Prostate gland (tissue), 2 donors: Measurements from ENCODE around the gene NFASC. TPM values are rescaled to one million over a fixed set of nuclear protein-coding genes. Genes with fewer than 3 reads are reported as not detected.

Experiments
- DNase-seq: peaks from one replicate; pipeline ENCODE4 v3.0.0-alpha.2; 2019; ENCODE audit warnings: low spot score
- H3K27ac ChIP-seq, 2 donors: fragments of 200-600 bp; sonication (generic); 2 replicates each; pipeline ENCODE4 v1.5.1; 2017 to 2019
- H3K27me3 ChIP-seq: fragments of 200-600 bp; sonication (generic); replicated peaks from 2 replicates; pipeline ENCODE4 v1.5.1; 2019; ENCODE audit not compliant: insufficient read depth
- H3K36me3 ChIP-seq, 2 donors: fragments of 200-600 bp; sonication (generic); 1 replicate in 1 of 2; 2 replicates in 1 of 2; pipeline versions ENCODE4 v1.5.1 to v1.8.1; 2017 to 2019
- H3K4me1 ChIP-seq: fragments of 200-600 bp; sonication (generic); replicated peaks from 2 replicates; pipeline ENCODE4 v1.5.1; 2019
- H3K4me3 ChIP-seq, 2 donors: fragments of 200-600 bp; sonication (generic); 2 replicates each; pipeline ENCODE4 v1.5.1; 2017 to 2019
- H3K9me3 ChIP-seq: fragments of 200-600 bp; sonication (generic); 2 replicates; pipeline ENCODE4 v1.5.1; 2017
- POLR2A ChIP-seq: fragments of 450-650 bp; IDR thresholded peaks from one replicate; pipeline ENCODE4 v1.6.1; 2016; ENCODE audit warnings: antibody characterized with exemption, mild to moderate bottlenecking
- POLR2AphosphoS5 ChIP-seq: sonication (generic); formaldehyde crosslinking; IDR thresholded peaks from one replicate; pipeline ENCODE4 v1.6.1; 2017; ENCODE audit warnings: antibody characterized with exemption
- WGBS: methylation state at CpG from one replicate; pipeline ENCODE4 v1.1.5; 2018; 5-methylcytosine and 5-hydroxymethylcytosine counted together
- intact Hi-C: fragments of 100-400 bp; cut with DNase I; formaldehyde crosslinking; loops from one replicate; pipeline ENCODE4 v1.14.2; 2022
- total RNA-seq, 2 donors: library from RNA; depleted of rRNA; stranded (reverse); fragments of >200 nt; gene quantifications; one replicate each; pipeline ENCODE4 v1.1.0, GENCODE V29; 2016
- TF ChIP-seq, protein P1 (sequence below), 4 experiments: fragments of 200-600 bp in 2 of 4; fragments of 450-650 bp in 2 of 4; sonication (generic) in 2 of 4; IDR thresholded peaks; 1 replicate in 3 of 4; 2 replicates in 1 of 4; pipeline ENCODE4 v1.5.1; 2016 to 2019; ENCODE audit warnings: antibody characterized with exemption in 4 of 4, mild to moderate bottlenecking in 2 of 4, moderate library complexity in 2 of 4

The NFASC gene
- total RNA-seq, 2 donors from 2014 or later: 3.7 to 13.2 TPM

DNA sequence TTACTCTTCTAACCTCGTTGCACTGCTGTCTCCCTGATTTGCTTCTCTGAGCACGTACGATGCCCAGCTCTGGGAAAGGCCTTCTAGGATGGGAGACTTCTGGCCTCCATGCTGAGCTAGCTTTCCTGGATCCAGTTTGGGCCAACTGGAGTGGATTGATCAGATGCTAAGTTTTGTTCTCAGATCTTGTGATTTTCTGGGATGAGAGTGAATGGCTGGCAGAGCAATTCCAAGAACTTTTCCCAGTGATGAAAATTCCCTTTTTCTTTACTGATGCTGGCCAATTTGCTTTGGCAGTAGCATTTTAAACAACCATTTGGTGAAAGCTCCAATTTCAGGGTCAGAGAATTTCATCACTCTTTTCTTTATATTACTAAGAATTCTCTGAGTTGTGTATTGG lies 34.9 kb upstream of the NFASC start:
- intact Hi-C loops: no loop called here
- no peaks in the 10 kb centered on the region for H3K4me1 ChIP-seq
- H3K4me3 ChIP-seq: no peak overlapping the region
- no peak overlapping the region for H3K27ac ChIP-seq
- DNase-seq: no peak
- no peaks in the 10 kb centered on the region for H3K27me3 ChIP-seq
- 88% methylated on average over 3 of the region's 3 CpGs for WGBS
- no peaks in the 10 kb centered on the region for H3K9me3 ChIP-seq
- H3K36me3 ChIP-seq: no peaks in the 10 kb centered on the region
- TF ChIP-seq, protein P1, sequence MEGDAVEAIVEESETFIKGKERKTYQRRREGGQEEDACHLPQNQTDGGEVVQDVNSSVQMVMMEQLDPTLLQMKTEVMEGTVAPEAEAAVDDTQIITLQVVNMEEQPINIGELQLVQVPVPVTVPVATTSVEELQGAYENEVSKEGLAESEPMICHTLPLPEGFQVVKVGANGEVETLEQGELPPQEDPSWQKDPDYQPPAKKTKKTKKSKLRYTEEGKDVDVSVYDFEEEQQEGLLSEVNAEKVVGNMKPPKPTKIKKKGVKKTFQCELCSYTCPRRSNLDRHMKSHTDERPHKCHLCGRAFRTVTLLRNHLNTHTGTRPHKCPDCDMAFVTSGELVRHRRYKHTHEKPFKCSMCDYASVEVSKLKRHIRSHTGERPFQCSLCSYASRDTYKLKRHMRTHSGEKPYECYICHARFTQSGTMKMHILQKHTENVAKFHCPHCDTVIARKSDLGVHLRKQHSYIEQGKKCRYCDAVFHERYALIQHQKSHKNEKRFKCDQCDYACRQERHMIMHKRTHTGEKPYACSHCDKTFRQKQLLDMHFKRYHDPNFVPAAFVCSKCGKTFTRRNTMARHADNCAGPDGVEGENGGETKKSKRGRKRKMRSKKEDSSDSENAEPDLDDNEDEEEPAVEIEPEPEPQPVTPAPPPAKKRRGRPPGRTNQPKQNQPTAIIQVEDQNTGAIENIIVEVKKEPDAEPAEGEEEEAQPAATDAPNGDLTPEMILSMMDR (IDR thresholded peaks at IDR 0.05): no peak
- TF ChIP-seq POLR2AphosphoS5 (no peak), POLR2A (no peak)

DNA sequence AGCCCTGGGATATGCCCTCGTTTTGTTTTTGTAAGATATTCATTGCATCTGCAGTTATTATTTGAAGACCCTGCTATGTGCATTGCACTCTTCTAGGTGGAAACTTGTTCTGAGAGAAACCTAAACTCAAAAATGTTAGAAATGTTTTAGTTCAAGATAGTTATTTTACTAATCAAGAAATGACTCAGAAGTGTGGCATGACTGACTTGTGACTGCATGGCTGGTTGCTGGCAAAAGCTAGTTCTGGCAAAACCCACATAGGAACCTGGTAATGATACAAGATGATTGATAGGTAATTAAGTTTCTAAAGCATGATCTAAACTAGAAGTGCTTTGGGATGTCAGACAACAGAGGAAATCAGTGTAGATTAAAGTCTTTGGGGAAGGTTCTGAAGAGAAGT lies 33.8 kb upstream of the NFASC start:
- WGBS: 74% methylated on average over 1 of the region's 1 CpG
- no peaks in the 10 kb centered on the region for H3K9me3 ChIP-seq
- intact Hi-C loops: no loop called here
- no peaks in the 10 kb centered on the region for H3K4me1 ChIP-seq
- no peak overlapping the region for H3K27ac ChIP-seq
- no peak for DNase-seq
- no peak overlapping the region for H3K4me3 ChIP-seq
- no peaks in the 10 kb centered on the region for H3K27me3 ChIP-seq
- no peaks in the 10 kb centered on the region for H3K36me3 ChIP-seq
- TF ChIP-seq, protein P1 (IDR thresholded peaks at IDR 0.05): no peak
- TF ChIP-seq POLR2A: no peak
- TF ChIP-seq POLR2AphosphoS5: no peak

DNA sequence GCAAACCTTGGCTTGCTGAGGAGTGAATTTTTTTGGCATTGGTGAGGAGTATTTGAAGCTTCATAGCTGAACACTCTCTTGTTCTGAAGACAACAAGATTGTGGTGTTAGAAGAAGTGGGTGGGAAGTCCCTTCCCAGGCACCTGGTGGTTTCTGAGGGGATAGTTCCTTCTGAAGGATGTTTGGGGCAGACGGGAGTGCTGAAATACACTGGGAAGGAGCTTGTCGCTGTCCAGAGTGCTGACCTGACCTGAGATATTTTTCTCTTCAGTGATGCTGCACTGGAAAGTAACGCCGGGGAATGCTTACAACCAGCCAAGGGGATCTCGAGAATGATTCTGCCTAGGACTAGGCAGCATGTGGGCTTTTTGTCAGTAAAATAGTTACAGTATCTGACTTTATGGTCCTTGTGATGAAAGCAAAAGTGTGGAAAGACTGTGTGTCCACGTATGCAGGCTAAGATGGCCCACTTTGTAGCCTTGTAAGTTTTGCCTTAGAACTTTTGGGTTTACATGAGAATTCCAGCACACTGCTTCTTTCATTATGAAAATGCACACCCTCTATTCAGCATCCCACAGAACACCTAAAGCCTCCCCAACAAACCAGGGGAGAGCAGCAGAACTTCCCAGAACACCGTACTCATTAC lies 33.1 kb upstream of the NFASC start:
- Histone ChIP-seq H3K27me3 (no peaks in the 10 kb centered on the region), H3K27ac (no peak overlapping the region), H3K4me3 (no peak overlapping the region), H3K9me3 (no peaks in the 10 kb centered on the region), H3K36me3 (no peaks in the 10 kb centered on the region), H3K4me1 (no peaks in the 10 kb centered on the region)
- no peak for DNase-seq
- intact Hi-C loops: no loop called here
- 26% methylated on average over 7 of the region's 7 CpGs for WGBS
- TF ChIP-seq, protein P1 (IDR thresholded peaks at IDR 0.05): no peak
- TF ChIP-seq POLR2AphosphoS5 (no peak), POLR2A (no peak)

DNA sequence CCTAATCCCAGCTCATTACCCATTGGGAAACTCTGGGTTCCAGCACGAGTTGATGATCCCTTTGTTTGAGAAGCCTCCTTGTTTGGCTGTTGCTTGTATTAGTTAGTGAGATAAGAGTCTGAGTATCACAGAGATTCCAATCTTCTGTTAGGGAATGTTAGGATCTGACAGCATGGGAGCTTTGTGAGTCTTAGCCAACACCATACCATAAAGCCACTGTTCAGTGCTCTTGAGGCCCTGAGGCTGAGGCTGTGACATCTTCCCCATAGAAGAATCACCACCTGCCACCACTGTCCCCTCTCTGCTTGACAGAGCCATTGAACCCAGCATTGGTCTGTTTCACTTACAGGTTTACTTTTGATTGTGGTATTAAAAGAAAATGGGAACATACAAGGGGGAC lies 29.3 kb upstream of the NFASC start:
- Histone ChIP-seq H3K9me3 (no peaks in the 10 kb centered on the region), H3K4me3 (no peak overlapping the region), H3K27me3 (no peaks in the 10 kb centered on the region), H3K36me3 (no peaks in the 10 kb centered on the region), H3K27ac (no peak overlapping the region), H3K4me1 (no peaks in the 10 kb centered on the region)
- 33% methylated on average over 1 of the region's 1 CpG for WGBS
- no peak for DNase-seq
- intact Hi-C loops: no loop called here
- TF ChIP-seq, protein P1 (IDR thresholded peaks at IDR 0.05): no peak
- no peak for TF ChIP-seq POLR2A
- no peak for TF ChIP-seq POLR2AphosphoS5

DNA sequence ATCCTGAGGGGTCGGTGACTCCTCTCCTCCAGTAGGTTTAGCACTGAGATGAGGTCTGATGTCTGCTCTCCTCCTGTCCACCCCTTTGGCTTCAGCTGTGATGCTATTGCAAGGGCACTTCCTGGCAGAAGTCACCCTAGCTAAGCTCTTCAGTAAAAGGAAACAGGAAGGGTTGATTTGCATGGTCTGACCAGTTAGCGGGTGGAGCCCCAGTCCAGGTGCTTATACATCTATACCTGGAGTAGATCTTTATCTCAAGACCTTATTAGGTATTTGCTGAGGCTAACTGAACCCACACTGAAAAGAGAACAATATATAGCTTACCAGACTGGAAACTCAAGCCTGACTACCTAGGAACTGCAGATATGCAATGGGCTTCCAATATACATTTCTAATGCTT lies 28.9 kb upstream of the NFASC start:
- no peak for DNase-seq
- TF ChIP-seq POLR2A: no peak
- TF ChIP-seq, protein P1 (IDR thresholded peaks at IDR 0.05): no peak
- 58% methylated on average over 2 of the region's 2 CpGs for WGBS
- no peaks in the 10 kb centered on the region for H3K4me1 ChIP-seq
- H3K27me3 ChIP-seq: no peaks in the 10 kb centered on the region
- H3K9me3 ChIP-seq: no peaks in the 10 kb centered on the region
- H3K27ac ChIP-seq: no peak overlapping the region
- no peak overlapping the region for H3K4me3 ChIP-seq
- H3K36me3 ChIP-seq: no peaks in the 10 kb centered on the region
- intact Hi-C loops: no loop called here
